Ovary (tissue), 3 donors: ENCODE data around the gene RSU1.

ENCODE experiments used
- CTCF ChIP-seq, 3 donors: fragments of 450-650 bp in 2 of 3; fragments of 200-600 bp in 1 of 3; IDR thresholded peaks; one replicate each; pipeline versions ENCODE4 v1.5.1 to v1.8.0; 2016 to 2022; ENCODE audit warnings: antibody characterized with exemption in 3 of 3, mild to moderate bottlenecking in 1 of 3
- POLR2A ChIP-seq: fragments of 450-650 bp; IDR thresholded peaks from one replicate; pipeline ENCODE4 v1.6.1; 2017; ENCODE audit warnings: antibody characterized with exemption, mild to moderate bottlenecking, moderate library complexity
- donor health status: DM: no; HTN: no; CAD: no.

- TF ChIP-seq CTCF (IDR thresholded peaks at IDR 0.05) (no peak), POLR2A (no peak)
These were observed 28.0 kb downstream of the RSU1 start for GRCh38 chr10:16789261-16789660.
